ENCODE results near the gene TTC36.

DNA sequence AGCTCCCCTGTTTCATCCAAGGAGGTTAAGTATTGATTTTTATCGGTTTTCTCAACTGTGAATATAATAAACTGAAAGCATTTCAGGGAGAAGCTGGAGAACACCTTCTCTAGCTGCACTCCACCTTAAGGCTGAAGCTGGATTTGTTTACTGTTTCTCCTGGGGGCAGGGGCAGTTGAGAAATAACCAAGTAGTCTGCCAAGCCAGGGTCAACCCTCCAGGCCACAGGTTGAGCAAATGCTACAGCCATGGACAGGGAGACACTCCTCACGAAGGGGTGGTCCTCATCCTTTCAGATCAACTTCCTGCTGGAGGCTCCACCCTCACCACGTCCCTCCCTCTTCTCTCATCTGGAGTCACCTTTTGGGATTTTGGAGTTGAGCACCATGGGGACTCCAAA is at the start of gene TTC36:
- TF ChIP-seq, protein P1, sequence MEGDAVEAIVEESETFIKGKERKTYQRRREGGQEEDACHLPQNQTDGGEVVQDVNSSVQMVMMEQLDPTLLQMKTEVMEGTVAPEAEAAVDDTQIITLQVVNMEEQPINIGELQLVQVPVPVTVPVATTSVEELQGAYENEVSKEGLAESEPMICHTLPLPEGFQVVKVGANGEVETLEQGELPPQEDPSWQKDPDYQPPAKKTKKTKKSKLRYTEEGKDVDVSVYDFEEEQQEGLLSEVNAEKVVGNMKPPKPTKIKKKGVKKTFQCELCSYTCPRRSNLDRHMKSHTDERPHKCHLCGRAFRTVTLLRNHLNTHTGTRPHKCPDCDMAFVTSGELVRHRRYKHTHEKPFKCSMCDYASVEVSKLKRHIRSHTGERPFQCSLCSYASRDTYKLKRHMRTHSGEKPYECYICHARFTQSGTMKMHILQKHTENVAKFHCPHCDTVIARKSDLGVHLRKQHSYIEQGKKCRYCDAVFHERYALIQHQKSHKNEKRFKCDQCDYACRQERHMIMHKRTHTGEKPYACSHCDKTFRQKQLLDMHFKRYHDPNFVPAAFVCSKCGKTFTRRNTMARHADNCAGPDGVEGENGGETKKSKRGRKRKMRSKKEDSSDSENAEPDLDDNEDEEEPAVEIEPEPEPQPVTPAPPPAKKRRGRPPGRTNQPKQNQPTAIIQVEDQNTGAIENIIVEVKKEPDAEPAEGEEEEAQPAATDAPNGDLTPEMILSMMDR (conservative IDR thresholded peaks at IDR 0.05 in 1 of 2, IDR thresholded peaks at IDR 0.05 in 1 of 2; ENCODE audit: low read depth in 1 of 2, low read length in 2 of 2): no peak
- TF ChIP-seq EZH2 (IDR thresholded peaks at IDR 0.05; ENCODE audit: low read length, missing control alignments): no peak

Measured in fibroblast of lung (primary cell).